H1 (cell line): ENCODE measurements around the gene GRM6.

Source experiments
- CBX5 ChIP-seq: fragments of 300-800, 300-1000 bp; sonication (generic); IDR thresholded peaks from 2 replicates; pipeline ENCODE4 v1.7.1; 2016; ENCODE audit warnings: antibody characterized with exemption, low read length, low read depth
- EGR1 ChIP-seq: IDR thresholded peaks from 2 replicates; pipeline ENCODE4 v1.6.1; 2011; ENCODE audit warnings: low read depth, low read length, borderline replicate concordance
- GTF2F1 ChIP-seq: IDR thresholded peaks from 2 replicates; pipeline ENCODE4 v1.6.1; 2012; ENCODE audit warnings: low read depth, low read length, improper control_type of control experiment, borderline replicate concordance
- KDM1A ChIP-seq: fragments of 200-600, 300-600 bp; sonication (generic); IDR thresholded peaks from 2 replicates; pipeline ENCODE4 v1.7.1; 2016; ENCODE audit warnings: mild to moderate bottlenecking, low read length, borderline replicate concordance
- POLR2AphosphoS5 ChIP-seq: IDR thresholded peaks from 2 replicates; pipeline ENCODE4 v1.6.1; 2011; ENCODE audit warnings: low read depth, low read length
- SP1 ChIP-seq: IDR thresholded peaks from 2 replicates; pipeline ENCODE4 v1.6.1; 2011; ENCODE audit warnings: low read depth, low read length
- YY1 ChIP-seq: IDR thresholded peaks from 2 replicates; pipeline ENCODE4 v1.6.1; 2011; ENCODE audit warnings: low read depth, mild to moderate bottlenecking, low read length
- ZNF274 ChIP-seq: IDR thresholded peaks from 2 replicates; pipeline ENCODE4 v1.7.0; 2012; ENCODE audit warnings: low read length, borderline replicate concordance; ENCODE audit errors: extremely low read depth
- TF ChIP-seq, protein P1 (sequence below), 3 experiments: IDR thresholded peaks; 1 replicate in 2 of 3; 2 replicates in 1 of 3; pipeline versions ENCODE4 v1.5.1 to v1.6.1; 2011; ENCODE audit warnings: low read length in 3 of 3, mild to moderate bottlenecking in 3 of 3, inconsistent platforms in 2 of 3, low read depth in 1 of 3, moderate library complexity in 1 of 3; ENCODE audit not compliant: insufficient read depth in 1 of 3; ENCODE audit errors: control extremely low read depth in 1 of 3

DNA sequence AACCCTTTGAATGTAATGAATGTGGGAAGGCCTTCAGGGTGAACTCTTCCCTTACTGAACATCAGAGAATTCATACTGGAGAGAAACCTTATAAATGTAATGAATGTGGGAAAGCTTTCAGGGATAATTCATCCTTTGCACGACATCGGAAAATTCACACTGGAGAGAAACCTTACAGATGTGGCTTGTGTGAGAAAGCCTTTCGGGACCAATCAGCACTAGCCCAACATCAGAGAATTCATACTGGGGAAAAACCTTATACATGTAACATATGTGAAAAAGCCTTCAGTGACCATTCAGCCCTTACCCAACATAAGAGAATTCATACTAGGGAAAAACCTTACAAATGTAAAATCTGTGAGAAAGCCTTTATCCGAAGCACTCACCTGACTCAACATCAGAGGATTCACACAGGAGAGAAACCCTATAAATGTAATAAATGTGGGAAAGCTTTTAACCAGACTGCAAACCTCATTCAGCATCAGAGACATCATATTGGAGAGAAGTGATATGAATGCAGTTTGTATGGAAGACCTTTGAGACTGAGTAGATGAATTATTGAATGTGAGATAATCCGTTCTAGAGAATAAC, 29.6 kb downstream of the GRM6 start:
- TF ChIP-seq EGR1 (no peak), ZNF274 (peak; percentile 97), CBX5 (no peak), SP1 (no peak), GTF2F1 (no peak), KDM1A (no peak), YY1 (no peak), POLR2AphosphoS5 (no peak)
- TF ChIP-seq, protein P1, sequence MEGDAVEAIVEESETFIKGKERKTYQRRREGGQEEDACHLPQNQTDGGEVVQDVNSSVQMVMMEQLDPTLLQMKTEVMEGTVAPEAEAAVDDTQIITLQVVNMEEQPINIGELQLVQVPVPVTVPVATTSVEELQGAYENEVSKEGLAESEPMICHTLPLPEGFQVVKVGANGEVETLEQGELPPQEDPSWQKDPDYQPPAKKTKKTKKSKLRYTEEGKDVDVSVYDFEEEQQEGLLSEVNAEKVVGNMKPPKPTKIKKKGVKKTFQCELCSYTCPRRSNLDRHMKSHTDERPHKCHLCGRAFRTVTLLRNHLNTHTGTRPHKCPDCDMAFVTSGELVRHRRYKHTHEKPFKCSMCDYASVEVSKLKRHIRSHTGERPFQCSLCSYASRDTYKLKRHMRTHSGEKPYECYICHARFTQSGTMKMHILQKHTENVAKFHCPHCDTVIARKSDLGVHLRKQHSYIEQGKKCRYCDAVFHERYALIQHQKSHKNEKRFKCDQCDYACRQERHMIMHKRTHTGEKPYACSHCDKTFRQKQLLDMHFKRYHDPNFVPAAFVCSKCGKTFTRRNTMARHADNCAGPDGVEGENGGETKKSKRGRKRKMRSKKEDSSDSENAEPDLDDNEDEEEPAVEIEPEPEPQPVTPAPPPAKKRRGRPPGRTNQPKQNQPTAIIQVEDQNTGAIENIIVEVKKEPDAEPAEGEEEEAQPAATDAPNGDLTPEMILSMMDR (IDR thresholded peaks at IDR 0.05; ENCODE audit: control extremely low read depth in 1 of 3, insufficient read depth in 1 of 3, low read depth in 1 of 3, low read length in 3 of 3) = no peak
